Measurements from ENCODE around the gene EPB41L2.
"Not testable (repeated sequence)": the region's sequence is repeated elsewhere in the genome, so short reads cannot be mapped to it uniquely, and the experiment has no call there.

The EPB41L2 gene

GRCh38 chr6:130969791-130970491, 93.1 kb downstream of the EPB41L2 start:
- no peak for DNase-seq

- no peak for DNase-seq
These were observed 93.9 kb downstream of the EPB41L2 start for GRCh38 chr6:130969166-130969565.

- DNase-seq, result no peak
These were observed 94.6 kb downstream of the EPB41L2 start for GRCh38 chr6:130968476-130968875.

- DNase-seq, result no peak
These were observed 95.3 kb downstream of the EPB41L2 start for GRCh38 chr6:130967502-130968445.

- no peak for DNase-seq
These were observed 96.6 kb downstream of the EPB41L2 start for GRCh38 chr6:130966344-130966980.

- no peak for DNase-seq
These were observed 97.4 kb downstream of the EPB41L2 start for GRCh38 chr6:130965656-130966055.

- DNase-seq, result no peak
These were observed 98.0 kb downstream of the EPB41L2 start for GRCh38 chr6:130964808-130965604.

GRCh38 chr6:130964289-130964688, 98.8 kb downstream of the EPB41L2 start:
- DNase-seq, result no peak

- no peak for DNase-seq
These were observed 100.1 kb downstream of the EPB41L2 start for GRCh38 chr6:130962966-130963365.

- no peak for DNase-seq
These were observed 101.9 kb downstream of the EPB41L2 start for GRCh38 chr6:130961148-130961547.

- DNase-seq, result no peak
These were observed 103.1 kb downstream of the EPB41L2 start for GRCh38 chr6:130959951-130960350.

GRCh38 chr6:130958468-130958867, 104.6 kb downstream of the EPB41L2 start:
- DNase-seq, result no peak

GRCh38 chr6:130955755-130956154, 107.3 kb downstream of the EPB41L2 start:
- no peak for DNase-seq

GRCh38 chr6:130949553-130949952, 113.5 kb downstream of the EPB41L2 start:
- no peak for DNase-seq

GRCh38 chr6:130947464-130947863, 115.6 kb downstream of the EPB41L2 start:
- no peak for DNase-seq

GRCh38 chr6:130946076-130946475, 117.0 kb downstream of the EPB41L2 start:
- DNase-seq, result no peak

- no peak for DNase-seq
These were observed 117.6 kb downstream of the EPB41L2 start for GRCh38 chr6:130945401-130945919.

GRCh38 chr6:130944486-130944885, 118.6 kb downstream of the EPB41L2 start:
- no peak for DNase-seq

- DNase-seq, result no peak
These were observed 119.3 kb downstream of the EPB41L2 start for GRCh38 chr6:130943738-130944137.

- DNase-seq, result not testable (repeated sequence)
These were observed 120.3 kb downstream of the EPB41L2 start for GRCh38 chr6:130942752-130943151.

- DNase-seq, result no peak
These were observed 125.0 kb downstream of the EPB41L2 start for GRCh38 chr6:130937942-130938604.

- DNase-seq, result no peak
These were observed 126.1 kb downstream of the EPB41L2 start for GRCh38 chr6:130936933-130937332.
